ENCODE results near the gene DMD.

- TF ChIP-seq, protein P1, sequence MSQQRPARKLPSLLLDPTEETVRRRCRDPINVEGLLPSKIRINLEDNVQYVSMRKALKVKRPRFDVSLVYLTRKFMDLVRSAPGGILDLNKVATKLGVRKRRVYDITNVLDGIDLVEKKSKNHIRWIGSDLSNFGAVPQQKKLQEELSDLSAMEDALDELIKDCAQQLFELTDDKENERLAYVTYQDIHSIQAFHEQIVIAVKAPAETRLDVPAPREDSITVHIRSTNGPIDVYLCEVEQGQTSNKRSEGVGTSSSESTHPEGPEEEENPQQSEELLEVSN (IDR thresholded peaks at IDR 0.05; ENCODE audit: borderline replicate concordance, low read depth) = no peak
- TF ChIP-seq, protein P2, sequence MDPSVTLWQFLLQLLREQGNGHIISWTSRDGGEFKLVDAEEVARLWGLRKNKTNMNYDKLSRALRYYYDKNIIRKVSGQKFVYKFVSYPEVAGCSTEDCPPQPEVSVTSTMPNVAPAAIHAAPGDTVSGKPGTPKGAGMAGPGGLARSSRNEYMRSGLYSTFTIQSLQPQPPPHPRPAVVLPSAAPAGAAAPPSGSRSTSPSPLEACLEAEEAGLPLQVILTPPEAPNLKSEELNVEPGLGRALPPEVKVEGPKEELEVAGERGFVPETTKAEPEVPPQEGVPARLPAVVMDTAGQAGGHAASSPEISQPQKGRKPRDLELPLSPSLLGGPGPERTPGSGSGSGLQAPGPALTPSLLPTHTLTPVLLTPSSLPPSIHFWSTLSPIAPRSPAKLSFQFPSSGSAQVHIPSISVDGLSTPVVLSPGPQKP (IDR thresholded peaks at IDR 0.05; ENCODE audit: low read depth, low read length) = no peak
- TF ChIP-seq RAD21 (conservative IDR thresholded peaks at IDR 0.05 in 1 of 2, IDR thresholded peaks at IDR 0.05 in 1 of 2) (no peak), POLR2A (IDR thresholded peaks at IDR 0.05; ENCODE audit: low read length) (no peak), CTCF (IDR thresholded peaks at IDR 0.05) (no peak), MAZ (IDR thresholded peaks at IDR 0.05; ENCODE audit: borderline replicate concordance, low read depth, low read length) (no peak), EP300 (IDR thresholded peaks at IDR 0.05) (no peak)
Observed at GRCh38 chrX:31307952-31308351, 1903.4 kb downstream of the DMD start.

Measured in A549 (cell line).